Measurements from ENCODE around the gene TNPO2. TPM values are rescaled to one million over a fixed set of nuclear protein-coding genes. Genes with fewer than 3 reads are reported as not detected.
A peak's percentile ranks its signal among the peaks of the same experiment; 100 is the strongest.

The TNPO2 gene
- total and polyA plus RNA-seq, 2 experiments from 2014 or later = 37.1 to 83.0 TPM

DNA sequence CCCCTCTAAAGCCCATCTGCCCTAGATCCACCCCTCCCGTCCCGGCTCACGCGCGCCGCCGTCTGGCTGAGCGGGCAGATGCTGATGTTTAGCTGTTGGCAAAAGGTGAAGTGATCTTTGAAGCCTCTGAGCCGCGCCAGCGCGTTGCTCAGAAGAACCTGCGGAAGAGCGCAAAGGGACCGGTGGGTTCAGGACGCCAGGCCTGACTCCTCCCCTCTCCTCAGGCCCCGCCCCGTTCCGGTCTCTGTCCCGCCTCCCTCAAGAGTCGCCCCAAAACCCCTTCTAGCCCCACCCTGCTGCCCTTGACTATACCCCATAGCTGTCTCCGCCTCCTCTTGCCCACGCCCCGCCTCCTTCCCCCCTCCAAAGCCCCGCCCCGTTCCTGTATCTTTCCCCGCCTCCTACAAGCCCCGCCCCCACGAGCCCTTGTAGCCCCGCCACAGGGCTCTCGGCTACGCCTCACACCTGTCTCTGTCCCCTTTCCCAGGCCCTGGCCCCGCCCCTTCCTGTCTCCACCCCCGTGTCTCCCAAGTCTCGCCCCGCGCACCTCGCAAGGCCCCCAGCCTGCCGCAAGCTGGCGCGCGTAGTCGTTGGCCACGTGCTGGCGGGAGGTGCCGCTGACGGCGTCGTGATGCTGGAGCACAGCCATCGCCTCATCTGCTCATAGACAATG lies 66.7 kb downstream of the TNPO2 start:
- H3K9me3 Mint-ChIP-seq = no peaks in the 10 kb centered on the region
- peak overlapping the region; percentile 44 for H3K27ac Mint-ChIP-seq
- H3K9me2 ChIP-seq (ENCODE audit: insufficient read depth) = no peaks in the 10 kb centered on the region
- TF ChIP-seq STAT1 (IDR thresholded peaks at IDR 0.05; ENCODE audit: unreplicated experiment) = no peak
- TF ChIP-seq JUNB (IDR thresholded peaks at IDR 0.05; ENCODE audit: unreplicated experiment) = no peak
- peak; percentile 51; the same call in 1 of the 2 replicates for TF ChIP-seq POLR2AphosphoS5 (IDR thresholded peaks at IDR 0.05; ENCODE audit: low read depth)
- no peak for TF ChIP-seq NANOG (IDR thresholded peaks at IDR 0.05; ENCODE audit: borderline replicate concordance)
- TF ChIP-seq EZH2phosphoT487 (IDR thresholded peaks at IDR 0.05; ENCODE audit: unreplicated experiment) = no peak
- TF ChIP-seq ZNF331 (CRISPR knock-in tag; IDR thresholded peaks at IDR 0.05; ENCODE audit: low read depth) = no peak
- TF ChIP-seq ZNF114 (CRISPR knock-in tag; IDR thresholded peaks at IDR 0.05) = no peak
- TF ChIP-seq, protein P1, sequence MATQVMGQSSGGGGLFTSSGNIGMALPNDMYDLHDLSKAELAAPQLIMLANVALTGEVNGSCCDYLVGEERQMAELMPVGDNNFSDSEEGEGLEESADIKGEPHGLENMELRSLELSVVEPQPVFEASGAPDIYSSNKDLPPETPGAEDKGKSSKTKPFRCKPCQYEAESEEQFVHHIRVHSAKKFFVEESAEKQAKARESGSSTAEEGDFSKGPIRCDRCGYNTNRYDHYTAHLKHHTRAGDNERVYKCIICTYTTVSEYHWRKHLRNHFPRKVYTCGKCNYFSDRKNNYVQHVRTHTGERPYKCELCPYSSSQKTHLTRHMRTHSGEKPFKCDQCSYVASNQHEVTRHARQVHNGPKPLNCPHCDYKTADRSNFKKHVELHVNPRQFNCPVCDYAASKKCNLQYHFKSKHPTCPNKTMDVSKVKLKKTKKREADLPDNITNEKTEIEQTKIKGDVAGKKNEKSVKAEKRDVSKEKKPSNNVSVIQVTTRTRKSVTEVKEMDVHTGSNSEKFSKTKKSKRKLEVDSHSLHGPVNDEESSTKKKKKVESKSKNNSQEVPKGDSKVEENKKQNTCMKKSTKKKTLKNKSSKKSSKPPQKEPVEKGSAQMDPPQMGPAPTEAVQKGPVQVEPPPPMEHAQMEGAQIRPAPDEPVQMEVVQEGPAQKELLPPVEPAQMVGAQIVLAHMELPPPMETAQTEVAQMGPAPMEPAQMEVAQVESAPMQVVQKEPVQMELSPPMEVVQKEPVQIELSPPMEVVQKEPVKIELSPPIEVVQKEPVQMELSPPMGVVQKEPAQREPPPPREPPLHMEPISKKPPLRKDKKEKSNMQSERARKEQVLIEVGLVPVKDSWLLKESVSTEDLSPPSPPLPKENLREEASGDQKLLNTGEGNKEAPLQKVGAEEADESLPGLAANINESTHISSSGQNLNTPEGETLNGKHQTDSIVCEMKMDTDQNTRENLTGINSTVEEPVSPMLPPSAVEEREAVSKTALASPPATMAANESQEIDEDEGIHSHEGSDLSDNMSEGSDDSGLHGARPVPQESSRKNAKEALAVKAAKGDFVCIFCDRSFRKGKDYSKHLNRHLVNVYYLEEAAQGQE (IDR thresholded peaks at IDR 0.05; ENCODE audit: unreplicated experiment) = no peak
- TF ChIP-seq EZH2 (IDR thresholded peaks at IDR 0.05; ENCODE audit: low read depth, unreplicated experiment) = no peak
- TF ChIP-seq, protein P2, sequence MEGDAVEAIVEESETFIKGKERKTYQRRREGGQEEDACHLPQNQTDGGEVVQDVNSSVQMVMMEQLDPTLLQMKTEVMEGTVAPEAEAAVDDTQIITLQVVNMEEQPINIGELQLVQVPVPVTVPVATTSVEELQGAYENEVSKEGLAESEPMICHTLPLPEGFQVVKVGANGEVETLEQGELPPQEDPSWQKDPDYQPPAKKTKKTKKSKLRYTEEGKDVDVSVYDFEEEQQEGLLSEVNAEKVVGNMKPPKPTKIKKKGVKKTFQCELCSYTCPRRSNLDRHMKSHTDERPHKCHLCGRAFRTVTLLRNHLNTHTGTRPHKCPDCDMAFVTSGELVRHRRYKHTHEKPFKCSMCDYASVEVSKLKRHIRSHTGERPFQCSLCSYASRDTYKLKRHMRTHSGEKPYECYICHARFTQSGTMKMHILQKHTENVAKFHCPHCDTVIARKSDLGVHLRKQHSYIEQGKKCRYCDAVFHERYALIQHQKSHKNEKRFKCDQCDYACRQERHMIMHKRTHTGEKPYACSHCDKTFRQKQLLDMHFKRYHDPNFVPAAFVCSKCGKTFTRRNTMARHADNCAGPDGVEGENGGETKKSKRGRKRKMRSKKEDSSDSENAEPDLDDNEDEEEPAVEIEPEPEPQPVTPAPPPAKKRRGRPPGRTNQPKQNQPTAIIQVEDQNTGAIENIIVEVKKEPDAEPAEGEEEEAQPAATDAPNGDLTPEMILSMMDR (conservative IDR thresholded peaks at IDR 0.05; ENCODE audit: low read depth in 2 of 2) = peak; percentile 68 to 82
- TF ChIP-seq CREB1 (CRISPR knock-in tag; IDR thresholded peaks at IDR 0.05; ENCODE audit: low read depth) = 0 out of 2 replicates have a peak, but pooled peaks have one; percentile 18
- TF ChIP-seq, protein P3, sequence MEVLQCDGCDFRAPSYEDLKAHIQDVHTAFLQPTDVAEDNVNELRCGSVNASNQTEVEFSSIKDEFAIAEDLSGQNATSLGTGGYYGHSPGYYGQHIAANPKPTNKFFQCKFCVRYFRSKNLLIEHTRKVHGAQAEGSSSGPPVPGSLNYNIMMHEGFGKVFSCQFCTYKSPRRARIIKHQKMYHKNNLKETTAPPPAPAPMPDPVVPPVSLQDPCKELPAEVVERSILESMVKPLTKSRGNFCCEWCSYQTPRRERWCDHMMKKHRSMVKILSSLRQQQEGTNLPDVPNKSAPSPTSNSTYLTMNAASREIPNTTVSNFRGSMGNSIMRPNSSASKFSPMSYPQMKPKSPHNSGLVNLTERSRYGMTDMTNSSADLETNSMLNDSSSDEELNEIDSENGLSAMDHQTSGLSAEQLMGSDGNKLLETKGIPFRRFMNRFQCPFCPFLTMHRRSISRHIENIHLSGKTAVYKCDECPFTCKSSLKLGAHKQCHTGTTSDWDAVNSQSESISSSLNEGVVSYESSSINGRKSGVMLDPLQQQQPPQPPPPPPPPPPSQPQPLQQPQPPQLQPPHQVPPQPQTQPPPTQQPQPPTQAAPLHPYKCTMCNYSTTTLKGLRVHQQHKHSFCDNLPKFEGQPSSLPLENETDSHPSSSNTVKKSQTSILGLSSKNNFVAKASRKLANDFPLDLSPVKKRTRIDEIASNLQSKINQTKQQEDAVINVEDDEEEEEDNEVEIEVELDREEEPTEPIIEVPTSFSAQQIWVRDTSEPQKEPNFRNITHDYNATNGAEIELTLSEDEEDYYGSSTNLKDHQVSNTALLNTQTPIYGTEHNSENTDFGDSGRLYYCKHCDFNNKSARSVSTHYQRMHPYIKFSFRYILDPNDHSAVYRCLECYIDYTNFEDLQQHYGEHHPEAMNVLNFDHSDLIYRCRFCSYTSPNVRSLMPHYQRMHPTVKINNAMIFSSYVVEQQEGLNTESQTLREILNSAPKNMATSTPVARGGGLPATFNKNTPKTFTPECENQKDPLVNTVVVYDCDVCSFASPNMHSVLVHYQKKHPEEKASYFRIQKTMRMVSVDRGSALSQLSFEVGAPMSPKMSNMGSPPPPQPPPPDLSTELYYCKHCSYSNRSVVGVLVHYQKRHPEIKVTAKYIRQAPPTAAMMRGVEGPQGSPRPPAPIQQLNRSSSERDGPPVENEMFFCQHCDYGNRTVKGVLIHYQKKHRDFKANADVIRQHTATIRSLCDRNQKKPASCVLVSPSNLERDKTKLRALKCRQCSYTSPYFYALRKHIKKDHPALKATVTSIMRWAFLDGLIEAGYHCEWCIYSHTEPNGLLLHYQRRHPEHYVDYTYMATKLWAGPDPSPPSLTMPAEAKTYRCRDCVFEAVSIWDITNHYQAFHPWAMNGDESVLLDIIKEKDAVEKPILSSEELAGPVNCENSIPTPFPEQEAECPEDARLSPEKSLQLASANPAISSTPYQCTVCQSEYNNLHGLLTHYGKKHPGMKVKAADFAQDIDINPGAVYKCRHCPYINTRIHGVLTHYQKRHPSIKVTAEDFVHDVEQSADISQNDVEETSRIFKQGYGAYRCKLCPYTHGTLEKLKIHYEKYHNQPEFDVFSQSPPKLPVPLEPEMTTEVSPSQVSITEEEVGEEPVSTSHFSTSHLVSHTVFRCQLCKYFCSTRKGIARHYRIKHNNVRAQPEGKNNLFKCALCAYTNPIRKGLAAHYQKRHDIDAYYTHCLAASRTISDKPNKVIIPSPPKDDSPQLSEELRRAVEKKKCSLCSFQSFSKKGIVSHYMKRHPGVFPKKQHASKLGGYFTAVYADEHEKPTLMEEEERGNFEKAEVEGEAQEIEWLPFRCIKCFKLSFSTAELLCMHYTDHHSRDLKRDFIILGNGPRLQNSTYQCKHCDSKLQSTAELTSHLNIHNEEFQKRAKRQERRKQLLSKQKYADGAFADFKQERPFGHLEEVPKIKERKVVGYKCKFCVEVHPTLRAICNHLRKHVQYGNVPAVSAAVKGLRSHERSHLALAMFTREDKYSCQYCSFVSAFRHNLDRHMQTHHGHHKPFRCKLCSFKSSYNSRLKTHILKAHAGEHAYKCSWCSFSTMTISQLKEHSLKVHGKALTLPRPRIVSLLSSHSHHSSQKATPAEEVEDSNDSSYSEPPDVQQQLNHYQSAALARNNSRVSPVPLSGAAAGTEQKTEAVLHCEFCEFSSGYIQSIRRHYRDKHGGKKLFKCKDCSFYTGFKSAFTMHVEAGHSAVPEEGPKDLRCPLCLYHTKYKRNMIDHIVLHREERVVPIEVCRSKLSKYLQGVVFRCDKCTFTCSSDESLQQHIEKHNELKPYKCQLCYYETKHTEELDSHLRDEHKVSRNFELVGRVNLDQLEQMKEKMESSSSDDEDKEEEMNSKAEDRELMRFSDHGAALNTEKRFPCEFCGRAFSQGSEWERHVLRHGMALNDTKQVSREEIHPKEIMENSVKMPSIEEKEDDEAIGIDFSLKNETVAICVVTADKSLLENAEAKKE (CRISPR knock-in tag; IDR thresholded peaks at IDR 0.05) = no peak
- peaks cover 13% of the 10 kb centered on the region; the same call in 1 of the 2 replicates for H3K36me3 ChIP-seq (ENCODE audit: insufficient read depth)
- peak overlapping the region; percentile 75 for H3K27ac ChIP-seq (ENCODE audit: low read depth)
- H3K27me3 ChIP-seq (ENCODE audit: insufficient read depth) = no peaks in the 10 kb centered on the region
- peaks cover 4% of the 10 kb centered on the region for H3K27me3 Mint-ChIP-seq (ENCODE audit: insufficient read depth, low read depth, poor library complexity)
- H2AFZ ChIP-seq = peak overlapping the region; percentile 61; the same call in 1 of the 2 replicates
- H3K4me1 ChIP-seq (ENCODE audit: insufficient read depth) = no peaks in the 10 kb centered on the region
- H3K4me2 ChIP-seq = peak overlapping the region; percentile 65
- H3K79me2 ChIP-seq (replicated peaks; ENCODE audit: insufficient read depth) = no peaks in the 10 kb centered on the region
- peaks cover 54% of the 10 kb centered on the region for H3K36me3 Mint-ChIP-seq (ENCODE audit: low read depth)
- DNase-seq (ENCODE audit: low spot score) = peak; percentile 98
- peaks cover 6% of the 10 kb centered on the region; the same call in 2 of the 3 replicates for H3K4me1 Mint-ChIP-seq
- H3K4me3 Mint-ChIP-seq = peak overlapping the region; percentile 36; the same call in 2 of the 3 replicates
- peaks cover 13% of the 10 kb centered on the region for H3F3A ChIP-seq (replicated peaks; ENCODE audit: low read depth)
- H3K4me3 ChIP-seq = peak overlapping the region; percentile 36
- H4K20me1 ChIP-seq (replicated peaks; ENCODE audit: insufficient read depth) = no peaks in the 10 kb centered on the region; the same call in 1 of the 2 replicates
- peak; percentile 93 for ATAC-seq

All from GM23338 (cell line).